Ectodermal cell (in vitro differentiated cells): ENCODE results near the gene ENOX1.

Source experiments
- H3K27ac ChIP-seq: 2 replicates; pipeline ENCODE4 v1.7.0; 2013; ENCODE audit warnings: mild to moderate bottlenecking, low read depth, low read length; ENCODE audit not compliant: insufficient read depth, poor library complexity, severe bottlenecking
- H3K27me3 ChIP-seq: 2 replicates; pipeline ENCODE4 v1.7.0; 2013; ENCODE audit warnings: mild to moderate bottlenecking, low read length; ENCODE audit not compliant: insufficient read depth, control insufficient read depth, poor library complexity, severe bottlenecking
- H3K36me3 ChIP-seq: one replicate; pipeline ENCODE4 v1.7.0; 2013; ENCODE audit warnings: low read length; ENCODE audit not compliant: control insufficient read depth, insufficient read depth
- H3K4me1 ChIP-seq: one replicate; pipeline ENCODE4 v1.7.0; 2013; ENCODE audit warnings: low read length; ENCODE audit not compliant: control insufficient read depth, insufficient read depth
- H3K4me3 ChIP-seq: 2 replicates; pipeline ENCODE4 v1.7.0; 2013; ENCODE audit warnings: low read depth, low read length, control low read depth; ENCODE audit not compliant: insufficient read depth
- H3K9me3 ChIP-seq: 2 replicates; pipeline ENCODE4 v1.7.0; 2013; ENCODE audit warnings: mild to moderate bottlenecking, low read length, moderate library complexity; ENCODE audit not compliant: control insufficient read depth
- WGBS, 2 experiments: methylation state at CpG; one replicate each; pipeline ENCODE4 v1.1.7; 2013; ENCODE audit warnings: missing lambda C conversion rate in 2 of 2; 5-methylcytosine and 5-hydroxymethylcytosine counted together

The ENOX1 gene

GRCh38 chr13:43773602-43774001, 13.2 kb downstream of the ENOX1 start:
- H3K4me1 ChIP-seq, result no peaks in the 10 kb centered on the region
- 87 to 92% methylated on average over 1 of the region's 2 CpGs for WGBS, 2 experiments
- no peaks in the 10 kb centered on the region for H3K9me3 ChIP-seq
- no peak overlapping the region for H3K27ac ChIP-seq
- no peak overlapping the region for H3K4me3 ChIP-seq
- H3K27me3 ChIP-seq, result no peaks in the 10 kb centered on the region
- H3K36me3 ChIP-seq, result no peaks in the 10 kb centered on the region

- Histone ChIP-seq H3K27ac (no peak overlapping the region), H3K9me3 (no peaks in the 10 kb centered on the region), H3K36me3 (no peaks in the 10 kb centered on the region), H3K4me1 (no peaks in the 10 kb centered on the region), H3K27me3 (no peaks in the 10 kb centered on the region), H3K4me3 (no peak overlapping the region)
- WGBS, 2 experiments, result 86 to 94% methylated on average over 3 of the region's 3 CpGs
Observed at GRCh38 chr13:43770871-43771270, 15.9 kb downstream of the ENOX1 start.

- Histone ChIP-seq H3K4me1 (no peaks in the 10 kb centered on the region), H3K36me3 (no peaks in the 10 kb centered on the region), H3K4me3 (no peak overlapping the region), H3K9me3 (no peaks in the 10 kb centered on the region), H3K27me3 (no peaks in the 10 kb centered on the region), H3K27ac (no peak overlapping the region)
- 84 to 95% methylated on average over 1 to 2 of the region's 2 CpGs for WGBS, 2 experiments
Observed at GRCh38 chr13:43769529-43769928, 17.2 kb downstream of the ENOX1 start.

GRCh38 chr13:43767341-43767931, 19.3 kb downstream of the ENOX1 start:
- WGBS, 2 experiments, result 86 to 94% methylated on average over 2 of the region's 2 CpGs
- H3K4me3 ChIP-seq, result no peak overlapping the region
- no peaks in the 10 kb centered on the region for H3K36me3 ChIP-seq

GRCh38 chr13:43766725-43767124, 20.0 kb downstream of the ENOX1 start:
- H3K9me3 ChIP-seq, result no peaks in the 10 kb centered on the region
- H3K4me3 ChIP-seq, result no peak overlapping the region
- H3K27me3 ChIP-seq, result no peaks in the 10 kb centered on the region
- whole genome bisulfite sequencing, 2 experiments, result 96 to 98% methylated on average over 4 to 5 of the region's 5 CpGs
- H3K4me1 ChIP-seq, result no peaks in the 10 kb centered on the region
- H3K36me3 ChIP-seq, result no peaks in the 10 kb centered on the region
- no peak overlapping the region for H3K27ac ChIP-seq

More at GRCh38 chr13:43767341-43767931, 19.3 kb downstream of the ENOX1 start:
- H3K4me1 ChIP-seq, result no peaks in the 10 kb centered on the region
- H3K27ac ChIP-seq, result no peak overlapping the region
- no peaks in the 10 kb centered on the region for H3K9me3 ChIP-seq
- no peaks in the 10 kb centered on the region for H3K27me3 ChIP-seq

GRCh38 chr13:43764349-43764748, 22.4 kb downstream of the ENOX1 start:
- H3K9me3 ChIP-seq, result no peaks in the 10 kb centered on the region
- no peak overlapping the region for H3K4me3 ChIP-seq
- no peak overlapping the region for H3K27ac ChIP-seq
- no peaks in the 10 kb centered on the region for H3K4me1 ChIP-seq
- 76 to 88% methylated on average over 2 of the region's 2 CpGs for WGBS, 2 experiments
- H3K36me3 ChIP-seq, result no peaks in the 10 kb centered on the region
- no peaks in the 10 kb centered on the region for H3K27me3 ChIP-seq

GRCh38 chr13:43763143-43763759, 23.5 kb downstream of the ENOX1 start:
- H3K4me3 ChIP-seq, result no peak overlapping the region
- no peaks in the 10 kb centered on the region for H3K36me3 ChIP-seq
- no peaks in the 10 kb centered on the region for H3K27me3 ChIP-seq
- WGBS, 2 experiments, result 87 to 91% methylated on average over 6 of the region's 6 CpGs
- no peak overlapping the region for H3K27ac ChIP-seq
- H3K4me1 ChIP-seq, result no peaks in the 10 kb centered on the region
- no peaks in the 10 kb centered on the region for H3K9me3 ChIP-seq

- WGBS, 2 experiments, result 91 to 97% methylated on average over 4 of the region's 4 CpGs
- H3K27me3 ChIP-seq, result no peaks in the 10 kb centered on the region
- H3K9me3 ChIP-seq, result no peaks in the 10 kb centered on the region
- no peak overlapping the region for H3K4me3 ChIP-seq
- H3K36me3 ChIP-seq, result no peaks in the 10 kb centered on the region
- no peaks in the 10 kb centered on the region for H3K4me1 ChIP-seq
- no peak overlapping the region for H3K27ac ChIP-seq
Observed at GRCh38 chr13:43761616-43762315, 25.0 kb downstream of the ENOX1 start.

- WGBS, 2 experiments, result 91 to 99% methylated on average over 3 of the region's 3 CpGs
- Histone ChIP-seq H3K4me1 (no peaks in the 10 kb centered on the region), H3K36me3 (no peaks in the 10 kb centered on the region), H3K9me3 (no peaks in the 10 kb centered on the region), H3K27ac (no peak overlapping the region), H3K27me3 (no peaks in the 10 kb centered on the region), H3K4me3 (no peak overlapping the region)
Observed at GRCh38 chr13:43760257-43760656, 26.5 kb downstream of the ENOX1 start.

- Histone ChIP-seq H3K36me3 (no peaks in the 10 kb centered on the region), H3K4me3 (no peak overlapping the region), H3K4me1 (no peaks in the 10 kb centered on the region), H3K27ac (no peak overlapping the region), H3K27me3 (no peaks in the 10 kb centered on the region), H3K9me3 (no peaks in the 10 kb centered on the region)
- WGBS, 2 experiments, result 93 to 100% methylated on average over 1 of the region's 1 CpG
Observed at GRCh38 chr13:43758834-43759233, 27.9 kb downstream of the ENOX1 start.
